MCF 10A (cell line): ENCODE data around the gene ZMAT2. TPM values are rescaled to one million over a fixed set of nuclear protein-coding genes. Genes with fewer than 3 reads are reported as not detected.
"Not testable (repeated sequence)": the region's sequence is repeated elsewhere in the genome, so short reads cannot be mapped to it uniquely, and the experiment has no call there.

Experiments used
- Bru-seq: library from RNA; stranded (reverse); fragments of 400-500 nt; gene quantifications from one replicate; lab custom pipeline; 2021; lab: Mats Ljungman, UMichigan
- BruChase-seq, 2 experiments: library from RNA; stranded (reverse); fragments of 400-500 nt; gene quantifications; one replicate each; lab custom pipeline; 2021; lab: Mats Ljungman, UMichigan
- BruUV-seq: library from RNA; stranded (reverse); fragments of 400-500 nt; replicated peaks from 2 replicates; lab custom pipeline; 2021; lab: Mats Ljungman, UMichigan
- CTCF ChIA-PET: fragments of 300-600 bp; sonication (Branson Sonifier 250); formaldehyde crosslinking; extraction: SDS; loops from one replicate; lab custom pipeline; 2021; ENCODE audit warnings: antibody characterized with exemption, inconsistent platforms; lab: Yijun Ruan, JAX
- POLR2A ChIA-PET: fragments of 300-600, 350-650 bp; sonication (Branson Sonifier 250); formaldehyde crosslinking; extraction: SDS; loops from one replicate; lab custom pipeline; 2020; ENCODE audit warnings: antibody characterized with exemption, inconsistent platforms; lab: Yijun Ruan, JAX
- DNase-seq: peaks from one replicate; pipeline ENCODE4 v3.0.0-alpha.2; 2018; ENCODE audit not compliant: unreplicated experiment
- H3K27ac Mint-ChIP-seq: one replicate; pipeline ENCODE4 v1.8.0; 2022; ENCODE audit warnings: mild to moderate bottlenecking, low read depth, mixed read lengths; ENCODE audit not compliant: unreplicated experiment
- H3K27me3 Mint-ChIP-seq: one replicate; pipeline ENCODE4 v1.8.0; 2022; ENCODE audit warnings: mixed read lengths; ENCODE audit not compliant: insufficient read depth, unreplicated experiment
- H3K36me3 Mint-ChIP-seq: one replicate; pipeline ENCODE4 v1.8.0; 2022; ENCODE audit warnings: mild to moderate bottlenecking, moderate library complexity, mixed read lengths; ENCODE audit not compliant: insufficient read depth, unreplicated experiment
- H3K4me1 Mint-ChIP-seq: one replicate; pipeline ENCODE4 v1.8.0; 2022; ENCODE audit warnings: mixed read lengths; ENCODE audit not compliant: insufficient read depth, unreplicated experiment
- H3K4me3 Mint-ChIP-seq: one replicate; pipeline ENCODE4 v1.8.0; 2022; ENCODE audit warnings: mild to moderate bottlenecking, moderate library complexity, mixed read lengths; ENCODE audit not compliant: unreplicated experiment
- H3K9me3 Mint-ChIP-seq: one replicate; pipeline ENCODE4 v1.8.0; 2022; ENCODE audit warnings: mixed read lengths; ENCODE audit not compliant: unreplicated experiment
- CTCF ChIP-seq: fragments of 200-600 bp; IDR thresholded peaks from one replicate; pipeline ENCODE4 v1.8.0; 2022; ENCODE audit warnings: antibody characterized with exemption, mild to moderate bottlenecking; ENCODE audit not compliant: unreplicated experiment
- intact Hi-C: fragments of 100-400 bp; cut with micrococcal nuclease; formaldehyde crosslinking; loops from 2 replicates; pipeline ENCODE4 v1.14.1; 2022
- long read RNA-seq: library from polyadenylated mRNA; stranded (forward); transcript quantifications from one replicate; pipeline ENCODE4 v2.0.0, GENCODE V29; 2022
- total RNA-seq: library from RNA; stranded (reverse); gene quantifications from 2 replicates; pipeline ENCODE4 v1.2.3, GENCODE V29; 2022

The ZMAT2 gene
- total RNA-seq = 54.9 and 70.4 TPM in 2 replicates
- Bru-seq, nascent RNA = percentile 95 among the genes with signal in this experiment
- percentile 97 among the genes with signal in this experiment for BruChase-seq, experiment 1, labeled RNA remaining after a 6-hour chase
- percentile 97 among the genes with signal in this experiment for BruChase-seq, experiment 2, labeled RNA remaining after a 2-hour chase
- long read RNA-seq, transcript ZMAT2-201 (6 exons, 1,647 nt) = major isoform, 10 of 16 reads
- long read RNA-seq, partial matches to known transcripts = 1 of 16 reads
- long read RNA-seq, other reads (novel, unspliced or antisense) = 5 of 16 reads

GRCh38 chr5:140700177-140701144 is at the start of gene ZMAT2:
Gene ZMAT2, plus strand, starts transcription at chr5:140700447. Its CDS starts 14 bp downstream, at chr5:140700461.
- peak within 1 kb of the TSS; percentile 98 for H3K27ac Mint-ChIP-seq
- H3K27me3 Mint-ChIP-seq = no peaks in the 10 kb centered on the region
- H3K4me3 Mint-ChIP-seq = peak within 1 kb of the TSS; percentile 87
- TF ChIP-seq CTCF = no peak
- peaks cover 74% of the 10 kb centered on the region for H3K36me3 Mint-ChIP-seq
- BruUV-seq = TSS peak; percentile 43
- CTCF ChIA-PET = interaction anchor here (0.6 to 1.2 kb wide), 7 partner anchors 10 to 866 kb away, joined by 3 to 4 read pairs (median 3); partner anchors contain the start of gene PCDHA4
- DNase-seq = peak; percentile 100
- POLR2A ChIA-PET = interaction anchor here (0.6 to 5.0 kb wide), 30 partner anchors 10 to 936 kb away, joined by 3 to 115 read pairs (median 4); partner anchors contain the start of genes ANKHD1, APBB3, CD14 and EIF4EBP3
- H3K4me1 Mint-ChIP-seq = peaks cover 13% of the 10 kb centered on the region
- intact Hi-C loops = no loop called here
- H3K9me3 Mint-ChIP-seq = no peaks in the 10 kb centered on the region

- ChIA-PET CTCF (no interaction called here), POLR2A (interaction anchor here (0.9 to 8.1 kb wide), 3 partner anchors 11 to 52 kb away, joined by 3 to 164 read pairs (median 4); partner anchors contain the start of genes IK and NDUFA2)
These were observed 41.4 kb upstream of the ZMAT2 start for GRCh38 chr5:140658870-140659269.

GRCh38 chr5:140660371-140660770 is 39.9 kb upstream of the ZMAT2 start:
- H3K27me3 Mint-ChIP-seq, DNase-seq, H3K9me3 Mint-ChIP-seq, H3K27ac Mint-ChIP-seq, BruUV-seq, H3K4me3 Mint-ChIP-seq, intact Hi-C loops: not testable (repeated sequence)
- POLR2A ChIA-PET = interaction anchor here (1.5 to 8.1 kb wide), 2 partner anchors 12 to 95 kb away, joined by 7 to 164 read pairs; partner anchors contain the start of genes APBB3, IK, NDUFA2 and SLC35A4
- CTCF ChIA-PET = interaction anchor here (0.6 kb wide), 1 partner anchor 230 kb away, joined by 6 read pairs; no protein-coding TSS in a partner anchor
- Mint-ChIP-seq H3K4me1 (peaks cover 14% of the 10 kb centered on the region), H3K36me3 (peaks cover 85% of the 10 kb centered on the region)

More at GRCh38 chr5:140658870-140659269, 41.4 kb upstream of the ZMAT2 start:
- no peak for TF ChIP-seq CTCF
- H3K4me3 Mint-ChIP-seq = no peak overlapping the region
- intact Hi-C loops = no loop called here
- no peaks in the 10 kb centered on the region for H3K9me3 Mint-ChIP-seq
- DNase-seq = no peak
- H3K27me3 Mint-ChIP-seq = no peaks in the 10 kb centered on the region
- H3K4me1 Mint-ChIP-seq = peaks cover 7% of the 10 kb centered on the region
- no TSS peak for BruUV-seq
- peaks cover 94% of the 10 kb centered on the region for H3K36me3 Mint-ChIP-seq
- H3K27ac Mint-ChIP-seq = no peak overlapping the region

GRCh38 chr5:140664030-140664358 is 36.3 kb upstream of the ZMAT2 start:
- no peak for DNase-seq
- Mint-ChIP-seq H3K4me3 (peak overlapping the region; percentile 100), H3K36me3 (peaks cover 77% of the 10 kb centered on the region), H3K27me3 (no peaks in the 10 kb centered on the region), H3K4me1 (peaks cover 32% of the 10 kb centered on the region), H3K9me3 (no peaks in the 10 kb centered on the region), H3K27ac (peak overlapping the region; percentile 98)
- POLR2A ChIA-PET = interaction anchor here (0.6 to 8.1 kb wide), 24 partner anchors 10 to 973 kb away, joined by 3 to 164 read pairs (median 12); partner anchors contain the start of genes ANKHD1, APBB3, DND1 and EIF4EBP3
- CTCF ChIA-PET = interaction anchor here (0.6 to 0.8 kb wide), 4 partner anchors 27 to 334 kb away, joined by 3 to 4 read pairs (median 3); partner anchors contain the start of genes HARS1, HARS2 and ZMAT2
- BruUV-seq = no TSS peak
- intact Hi-C loops = loop anchor here (1.0 kb wide), 3 partner anchors 27 to 89 kb away; partner anchors contain the start of genes HARS1 and HARS2
- TF ChIP-seq CTCF = no peak
